Breast epithelium (tissue), 4 donors: ENCODE data around the gene PGBD5. TPM values are rescaled to one million over a fixed set of nuclear protein-coding genes. Genes with fewer than 3 reads are reported as not detected.

Experiments
- DNase-seq, 2 donors: peaks; one replicate each; pipeline ENCODE4 v3.0.0-alpha.2; 2019; ENCODE audit warnings: low spot score in 2 of 2
- H3K27ac ChIP-seq, 2 donors: fragments of 200-600 bp; sonication (generic) in 1 of 2; one replicate each; pipeline ENCODE4 v1.5.1; 2016 to 2019; ENCODE audit warnings: mild to moderate bottlenecking in 1 of 2
- H3K27me3 ChIP-seq, 2 donors: fragments of 200-600 bp; sonication (generic) in 1 of 2; one replicate each; pipeline versions ENCODE4 v1.5.1 to v1.6.0; 2017 to 2019; ENCODE audit warnings: control low read depth in 1 of 2, mild to moderate bottlenecking in 1 of 2
- H3K36me3 ChIP-seq: fragments of 200-600 bp; one replicate; pipeline ENCODE4 v1.5.1; 2019
- H3K4me1 ChIP-seq, 2 donors: fragments of 200-600 bp; sonication (generic); one replicate each; pipeline ENCODE4 v1.5.1; 2016 to 2019; ENCODE audit warnings: control low read depth in 1 of 2
- H3K4me3 ChIP-seq, 3 donors: fragments of 200-600 bp; sonication (generic); 1 replicate in 2 of 3; 2 replicates in 1 of 3; pipeline ENCODE4 v1.5.1; 2016 to 2019; ENCODE audit warnings: mild to moderate bottlenecking in 3 of 3, moderate library complexity in 2 of 3
- H3K9me3 ChIP-seq, 2 donors: fragments of 200-600 bp; sonication (generic) in 1 of 2; one replicate each; pipeline ENCODE4 v1.5.1; 2016 to 2019; ENCODE audit warnings: control low read depth in 1 of 2
- CTCF ChIP-seq, 3 donors: fragments of 450-650 bp; IDR thresholded peaks; one replicate each; pipeline ENCODE4 v1.5.1; 2016 to 2017; ENCODE audit warnings: antibody characterized with exemption in 3 of 3, mild to moderate bottlenecking in 3 of 3, moderate library complexity in 3 of 3
- POLR2A ChIP-seq: fragments of 450-650 bp; IDR thresholded peaks from one replicate; pipeline ENCODE4 v1.6.1; 2016; ENCODE audit warnings: antibody characterized with exemption, mild to moderate bottlenecking, moderate library complexity
- POLR2AphosphoS5 ChIP-seq, 3 donors: sonication (generic); formaldehyde crosslinking; IDR thresholded peaks; one replicate each; pipeline ENCODE4 v1.6.1; 2017; ENCODE audit warnings: antibody characterized with exemption in 3 of 3
- intact Hi-C: fragments of 100-400 bp; cut with DNase I; formaldehyde crosslinking; loops from one replicate; pipeline ENCODE4 v1.15.1; 2023; ENCODE audit warnings: low total_unique reads
- total RNA-seq, 3 donors: library from RNA; depleted of rRNA; stranded (reverse); fragments of >200 nt; gene quantifications; one replicate each; pipeline ENCODE4 v1.1.0, GENCODE V29; 2016

The PGBD5 gene
- total RNA-seq, 3 donors from 2014 or later = 0.48 to 0.98 (median 0.59) TPM

GRCh38 chr1:230356869-230357794 lies 69.0 kb downstream of the PGBD5 start:
- H3K9me3 ChIP-seq = no peaks in the 10 kb centered on the region
- H3K36me3 ChIP-seq = no peaks in the 10 kb centered on the region
- no peak for DNase-seq
- TF ChIP-seq POLR2AphosphoS5 (IDR thresholded peaks at IDR 0.05) (no peak), CTCF (IDR thresholded peaks at IDR 0.05) (no peak), POLR2A (no peak)
- no peak overlapping the region for H3K4me3 ChIP-seq
- intact Hi-C loops = loop anchor here (5.0 kb wide), 1 partner anchor 560 kb away; no protein-coding TSS in a partner anchor
- H3K4me1 ChIP-seq = no peaks in the 10 kb centered on the region
- H3K27ac ChIP-seq = no peak overlapping the region
- H3K27me3 ChIP-seq = peaks cover 0 to 5% of the 10 kb centered on the region in 2 donors

GRCh38 chr1:230356190-230356589 lies 69.9 kb downstream of the PGBD5 start:
- Histone ChIP-seq H3K36me3 (no peaks in the 10 kb centered on the region), H3K27ac (no peak overlapping the region), H3K4me3 (no peak overlapping the region), H3K27me3 (peaks cover 0 to 5% of the 10 kb centered on the region in 2 donors), H3K9me3 (no peaks in the 10 kb centered on the region), H3K4me1 (no peaks in the 10 kb centered on the region)
- TF ChIP-seq POLR2A (no peak), POLR2AphosphoS5 (IDR thresholded peaks at IDR 0.05) (no peak), CTCF (IDR thresholded peaks at IDR 0.05) (no peak)
- intact Hi-C loops = loop anchor here (5.0 kb wide), 1 partner anchor 561 kb away; no protein-coding TSS in a partner anchor
- no peak for DNase-seq

GRCh38 chr1:230355594-230355993 lies 70.5 kb downstream of the PGBD5 start:
- Histone ChIP-seq H3K4me3 (no peak overlapping the region), H3K9me3 (no peaks in the 10 kb centered on the region), H3K27ac (no peak overlapping the region), H3K36me3 (no peaks in the 10 kb centered on the region), H3K27me3 (peaks cover 0 to 5% of the 10 kb centered on the region in 2 donors), H3K4me1 (no peaks in the 10 kb centered on the region)
- no peak for DNase-seq
- intact Hi-C loops = loop anchor here (5.0 kb wide), 1 partner anchor 562 kb away; no protein-coding TSS in a partner anchor
- no peak for TF ChIP-seq POLR2A
- TF ChIP-seq CTCF (IDR thresholded peaks at IDR 0.05) = no peak
- TF ChIP-seq POLR2AphosphoS5 (IDR thresholded peaks at IDR 0.05) = no peak

- Histone ChIP-seq H3K27me3 (peaks cover 0 to 5% of the 10 kb centered on the region in 2 donors), H3K4me1 (no peaks in the 10 kb centered on the region), H3K27ac (no peak overlapping the region), H3K36me3 (no peaks in the 10 kb centered on the region), H3K9me3 (no peaks in the 10 kb centered on the region), H3K4me3 (no peak overlapping the region)
- TF ChIP-seq CTCF (IDR thresholded peaks at IDR 0.05) (no peak), POLR2AphosphoS5 (IDR thresholded peaks at IDR 0.05) (no peak), POLR2A (no peak)
- DNase-seq = no peak
- intact Hi-C loops = loop anchor here (5.0 kb wide), 1 partner anchor 562 kb away; no protein-coding TSS in a partner anchor
These were observed 71.0 kb downstream of the PGBD5 start for GRCh38 chr1:230355128-230355527.

GRCh38 chr1:230354005-230354404 lies 72.1 kb downstream of the PGBD5 start:
- DNase-seq = no peak
- no peak overlapping the region for H3K4me3 ChIP-seq
- intact Hi-C loops = no loop called here
- no peaks in the 10 kb centered on the region for H3K4me1 ChIP-seq
- no peaks in the 10 kb centered on the region for H3K9me3 ChIP-seq
- TF ChIP-seq CTCF (IDR thresholded peaks at IDR 0.05) (no peak), POLR2AphosphoS5 (IDR thresholded peaks at IDR 0.05) (no peak), POLR2A (no peak)
- H3K27me3 ChIP-seq = peaks cover 0 to 5% of the 10 kb centered on the region in 2 donors
- H3K27ac ChIP-seq = no peak overlapping the region
- no peaks in the 10 kb centered on the region for H3K36me3 ChIP-seq
